Measurements from ENCODE around the gene C1S. TPM values are rescaled to one million over a fixed set of nuclear protein-coding genes. Genes with fewer than 3 reads are reported as not detected.

Gene C1S
- total RNA-seq, 2 experiments from 2014 or later, result 3.8 to 4.6 TPM

DNA sequence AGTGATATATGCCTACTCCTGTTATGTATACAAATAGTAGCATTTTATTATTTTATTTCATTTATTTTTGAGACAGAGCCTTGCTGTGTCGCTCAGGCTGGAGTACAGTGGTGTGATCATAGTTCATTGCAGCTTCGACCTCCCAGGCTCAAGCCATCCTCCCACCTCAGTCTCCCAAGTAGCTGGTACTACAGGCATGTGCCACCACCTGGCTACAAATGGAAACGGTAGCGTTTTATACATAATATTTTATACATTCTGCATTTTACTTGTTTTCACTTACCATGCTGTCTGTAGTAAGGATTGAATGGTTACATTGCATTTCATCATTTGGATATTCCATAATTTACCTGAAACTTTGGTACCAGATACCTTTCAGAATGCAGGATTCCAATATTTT is 17.6 kb downstream of the C1S start:
- no peaks in the 10 kb centered on the region for H3K4me1 Mint-ChIP-seq (ENCODE audit: low read depth)
- no peak overlapping the region for H3K27ac ChIP-seq (ENCODE audit: low read depth in 1 of 2, low read length in 2 of 2)
- H3K4me3 Mint-ChIP-seq, result no peak overlapping the region
- intact Hi-C loops (cut with DNase I, micrococcal nuclease), result no loop called here
- no peak overlapping the region for H3K27ac Mint-ChIP-seq
- no peaks in the 10 kb centered on the region for H3K4me1 ChIP-seq (ENCODE audit: insufficient read depth, low read length)
- H3K27me3 Mint-ChIP-seq, result peaks cover 5% of the 10 kb centered on the region
- H3K9me3 ChIP-seq (ENCODE audit: control insufficient read depth in 1 of 2, insufficient read depth in 1 of 2, low read length in 2 of 2), result no peaks in the 10 kb centered on the region
- no peak overlapping the region for H3K4me3 ChIP-seq (ENCODE audit: low read length)
- CTCF ChIA-PET, result no interaction called here
- no peaks in the 10 kb centered on the region for H3K9me3 Mint-ChIP-seq
- H3K36me3 ChIP-seq (ENCODE audit: insufficient read depth, low read length), result no peaks in the 10 kb centered on the region
- no peak for ATAC-seq (ENCODE audit: poor library complexity)
- no peak for DNase-seq
- no peaks in the 10 kb centered on the region for H3K36me3 Mint-ChIP-seq (ENCODE audit: low read depth)
- POLR2A ChIA-PET, result no interaction called here
- TF ChIP-seq, protein P1, sequence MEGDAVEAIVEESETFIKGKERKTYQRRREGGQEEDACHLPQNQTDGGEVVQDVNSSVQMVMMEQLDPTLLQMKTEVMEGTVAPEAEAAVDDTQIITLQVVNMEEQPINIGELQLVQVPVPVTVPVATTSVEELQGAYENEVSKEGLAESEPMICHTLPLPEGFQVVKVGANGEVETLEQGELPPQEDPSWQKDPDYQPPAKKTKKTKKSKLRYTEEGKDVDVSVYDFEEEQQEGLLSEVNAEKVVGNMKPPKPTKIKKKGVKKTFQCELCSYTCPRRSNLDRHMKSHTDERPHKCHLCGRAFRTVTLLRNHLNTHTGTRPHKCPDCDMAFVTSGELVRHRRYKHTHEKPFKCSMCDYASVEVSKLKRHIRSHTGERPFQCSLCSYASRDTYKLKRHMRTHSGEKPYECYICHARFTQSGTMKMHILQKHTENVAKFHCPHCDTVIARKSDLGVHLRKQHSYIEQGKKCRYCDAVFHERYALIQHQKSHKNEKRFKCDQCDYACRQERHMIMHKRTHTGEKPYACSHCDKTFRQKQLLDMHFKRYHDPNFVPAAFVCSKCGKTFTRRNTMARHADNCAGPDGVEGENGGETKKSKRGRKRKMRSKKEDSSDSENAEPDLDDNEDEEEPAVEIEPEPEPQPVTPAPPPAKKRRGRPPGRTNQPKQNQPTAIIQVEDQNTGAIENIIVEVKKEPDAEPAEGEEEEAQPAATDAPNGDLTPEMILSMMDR (IDR thresholded peaks at IDR 0.05), result no peak
- no peaks in the 10 kb centered on the region for H3K27me3 ChIP-seq (ENCODE audit: control insufficient read depth in 1 of 2, insufficient read depth in 2 of 2, low read length in 2 of 2)

DNA sequence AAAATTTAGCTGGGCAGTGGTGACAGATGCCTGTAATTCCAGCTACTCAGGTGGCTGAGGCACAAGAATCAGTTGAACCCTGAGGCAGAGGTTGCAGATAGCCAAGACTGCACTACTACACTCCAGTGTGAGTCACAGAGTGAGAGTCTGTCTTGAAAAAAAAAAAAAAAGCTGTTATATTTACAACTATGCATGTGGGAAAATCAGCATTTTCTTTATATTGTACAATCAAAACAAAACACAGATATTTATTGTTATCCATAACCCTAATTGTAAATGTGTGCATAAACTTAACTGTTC is 19.3 kb downstream of the C1S start:
- DNase-seq (no peak), ATAC-seq (ENCODE audit: poor library complexity) (no peak)
- Mint-ChIP-seq H3K9me3 (no peaks in the 10 kb centered on the region), H3K4me1 (ENCODE audit: low read depth) (no peaks in the 10 kb centered on the region), H3K27me3 (no peaks in the 10 kb centered on the region), H3K27ac (no peak overlapping the region), H3K36me3 (ENCODE audit: low read depth) (no peaks in the 10 kb centered on the region), H3K4me3 (no peak overlapping the region)
- intact Hi-C loops (cut with DNase I, micrococcal nuclease), result loop anchor here in 1 of 2 experiments (5.0 kb wide), 1 partner anchor 42 kb away; no protein-coding TSS in a partner anchor
- H3K9me3 ChIP-seq (ENCODE audit: control insufficient read depth in 1 of 2, insufficient read depth in 1 of 2, low read length in 2 of 2), result no peaks in the 10 kb centered on the region
- no peaks in the 10 kb centered on the region for H3K4me1 ChIP-seq (ENCODE audit: insufficient read depth, low read length)
- TF ChIP-seq, protein P1 (IDR thresholded peaks at IDR 0.05), result no peak
- POLR2A ChIA-PET, result no interaction called here
- no peak overlapping the region for H3K4me3 ChIP-seq (ENCODE audit: low read length)
- no peaks in the 10 kb centered on the region for H3K27me3 ChIP-seq (ENCODE audit: control insufficient read depth in 1 of 2, insufficient read depth in 2 of 2, low read length in 2 of 2)
- no peak overlapping the region for H3K27ac ChIP-seq (ENCODE audit: low read depth in 1 of 2, low read length in 2 of 2)
- no peaks in the 10 kb centered on the region for H3K36me3 ChIP-seq (ENCODE audit: insufficient read depth, low read length)
- CTCF ChIA-PET, result no interaction called here

GRCh38 chr12:7081037-7081436 is 20.5 kb downstream of the C1S start:
- Histone ChIP-seq H3K27ac (ENCODE audit: low read depth in 1 of 2, low read length in 2 of 2) (no peak overlapping the region), H3K4me3 (ENCODE audit: low read length) (no peak overlapping the region), H3K36me3 (ENCODE audit: insufficient read depth, low read length) (no peaks in the 10 kb centered on the region), H3K9me3 (ENCODE audit: control insufficient read depth in 1 of 2, insufficient read depth in 1 of 2, low read length in 2 of 2) (no peaks in the 10 kb centered on the region), H3K27me3 (ENCODE audit: control insufficient read depth in 1 of 2, insufficient read depth in 2 of 2, low read length in 2 of 2) (no peaks in the 10 kb centered on the region), H3K4me1 (ENCODE audit: insufficient read depth, low read length) (no peaks in the 10 kb centered on the region)
- intact Hi-C loops (cut with DNase I, micrococcal nuclease), result loop anchor here in 1 of 2 experiments (5.0 kb wide), 1 partner anchor 44 kb away; no protein-coding TSS in a partner anchor
- no peak for ATAC-seq (ENCODE audit: poor library complexity)
- Mint-ChIP-seq H3K27me3 (no peaks in the 10 kb centered on the region), H3K27ac (no peak overlapping the region), H3K9me3 (no peaks in the 10 kb centered on the region), H3K4me3 (no peak overlapping the region), H3K36me3 (ENCODE audit: low read depth) (no peaks in the 10 kb centered on the region), H3K4me1 (ENCODE audit: low read depth) (no peaks in the 10 kb centered on the region)
- no peak for DNase-seq
- ChIA-PET POLR2A (interaction anchor here (0.7 kb wide), 1 partner anchor 8 kb away, joined by 3 read pairs; no protein-coding TSS in a partner anchor), CTCF (no interaction called here)
- TF ChIP-seq, protein P1 (IDR thresholded peaks at IDR 0.05), result no peak

Measured in CD4-positive, alpha-beta T cell (primary cell).